ENCODE data around the gene KCNJ8.
"Not testable (repeated sequence)": the region's sequence is repeated elsewhere in the genome, so short reads cannot be mapped to it uniquely, and the experiment has no call there.

The KCNJ8 gene

DNA sequence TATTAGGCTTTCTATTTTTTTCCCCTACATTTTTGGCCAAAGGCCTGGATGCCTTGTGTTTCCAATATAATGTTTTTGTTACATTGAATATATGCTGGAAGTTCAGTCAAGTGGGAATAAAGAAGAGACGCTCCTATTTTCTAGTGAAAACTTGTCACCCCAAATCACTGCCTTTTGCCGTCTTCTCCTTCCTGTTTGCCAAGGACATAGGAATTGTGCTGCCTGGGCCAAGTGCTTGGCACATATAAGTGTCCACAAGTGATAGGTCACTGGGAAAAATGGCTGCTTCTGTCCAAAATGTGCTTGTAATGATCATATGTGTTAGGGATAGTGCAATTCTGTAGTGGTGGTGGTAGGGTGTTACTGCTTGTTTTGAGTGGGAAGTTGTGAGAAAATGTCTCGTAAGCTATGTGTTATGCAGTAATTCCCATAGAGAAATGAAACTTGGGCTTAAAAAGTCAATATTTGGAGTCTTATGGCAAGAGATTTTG is 11.6 kb upstream of the KCNJ8 start:
- DNase-seq (ENCODE audit: low read depth, low spot score) = no peak

- not testable (repeated sequence) for DNase-seq (ENCODE audit: low read depth, low spot score)
Observed at GRCh38 chr12:21782723-21783122, 8.2 kb upstream of the KCNJ8 start.

GRCh38 chr12:21780786-21781185 is 6.3 kb upstream of the KCNJ8 start:
- DNase-seq (ENCODE audit: low read depth, low spot score) = no peak

DNA sequence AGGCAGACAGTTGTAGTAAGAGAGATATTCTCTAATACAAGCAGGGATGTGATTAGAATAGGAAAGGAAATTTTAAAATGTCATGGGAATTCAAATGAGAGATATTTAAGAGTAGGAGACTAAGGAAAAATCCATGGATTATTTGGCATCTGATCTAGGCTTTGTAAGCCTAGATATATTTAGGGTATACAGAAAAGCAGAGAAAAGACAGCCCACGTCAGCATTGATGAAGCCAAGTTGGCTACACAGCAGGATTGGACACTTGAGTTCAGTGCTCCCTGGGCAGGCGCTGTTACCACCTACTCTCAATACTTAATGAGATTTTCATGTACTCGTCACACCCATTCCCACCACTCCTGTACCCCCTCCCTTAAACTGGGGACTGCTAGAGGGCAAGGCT is 1.7 kb upstream of the KCNJ8 start:
- DNase-seq (ENCODE audit: low read depth, low spot score) = no peak

- DNase-seq (ENCODE audit: low read depth, low spot score) = no peak
Observed at GRCh38 chr12:21775133-21775820, 771 bp upstream of the KCNJ8 start.

- no peak for DNase-seq (ENCODE audit: low read depth, low spot score)
Observed at GRCh38 chr12:21773806-21774205, 700 bp downstream of the KCNJ8 start.

GRCh38 chr12:21773263-21773741 is 1.2 kb downstream of the KCNJ8 start:
- peak; percentile 64 for DNase-seq (ENCODE audit: low read depth, low spot score)

- DNase-seq (ENCODE audit: low read depth, low spot score) = no peak
Observed at GRCh38 chr12:21771311-21771710, 3.2 kb downstream of the KCNJ8 start.

DNA sequence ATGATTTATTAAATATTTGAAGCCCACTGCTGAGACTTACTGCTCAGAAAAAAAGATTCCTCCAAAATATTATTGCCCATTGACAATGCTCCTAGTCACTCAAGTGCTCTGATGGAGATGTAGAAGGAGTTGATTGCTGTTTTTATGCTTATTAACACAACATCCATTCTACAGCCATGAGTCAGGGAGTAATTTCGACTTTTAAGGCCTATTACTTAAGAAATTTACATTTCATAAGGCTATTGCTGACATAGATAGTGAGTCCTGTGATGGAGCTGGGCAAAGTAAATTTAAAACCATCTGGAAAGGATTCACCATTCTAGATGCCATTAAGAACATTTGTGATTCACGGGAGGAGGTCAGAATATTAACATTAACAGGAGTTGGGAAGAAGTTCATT is 5.2 kb downstream of the KCNJ8 start:
- no peak for DNase-seq (ENCODE audit: low read depth, low spot score)

- no peak for DNase-seq (ENCODE audit: low read depth, low spot score)
Observed at GRCh38 chr12:21766403-21766802, 8.1 kb downstream of the KCNJ8 start.

- DNase-seq (ENCODE audit: low read depth, low spot score) = no peak
Observed at GRCh38 chr12:21764950-21765349, 9.6 kb downstream of the KCNJ8 start.

DNA sequence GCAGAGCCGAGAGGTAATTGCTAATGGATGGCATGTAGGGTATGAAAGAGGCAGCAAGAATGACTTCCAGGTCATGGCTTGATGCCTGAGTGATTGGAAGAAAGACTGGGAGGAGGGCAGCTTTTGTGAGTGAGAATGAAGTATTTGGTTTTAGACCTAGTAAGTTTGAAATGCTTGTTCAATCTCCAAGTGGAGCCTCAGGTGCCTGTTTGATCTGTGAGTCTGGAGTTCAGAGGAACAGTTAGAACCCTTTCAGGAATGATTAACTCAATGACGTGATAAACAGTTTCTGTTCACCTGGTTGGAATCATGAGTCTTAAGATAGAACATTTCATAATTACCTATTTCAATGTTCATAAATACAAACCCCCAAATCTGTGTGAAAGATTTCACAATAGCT is 10.4 kb downstream of the KCNJ8 start:
- no peak for DNase-seq (ENCODE audit: low read depth, low spot score)

DNA sequence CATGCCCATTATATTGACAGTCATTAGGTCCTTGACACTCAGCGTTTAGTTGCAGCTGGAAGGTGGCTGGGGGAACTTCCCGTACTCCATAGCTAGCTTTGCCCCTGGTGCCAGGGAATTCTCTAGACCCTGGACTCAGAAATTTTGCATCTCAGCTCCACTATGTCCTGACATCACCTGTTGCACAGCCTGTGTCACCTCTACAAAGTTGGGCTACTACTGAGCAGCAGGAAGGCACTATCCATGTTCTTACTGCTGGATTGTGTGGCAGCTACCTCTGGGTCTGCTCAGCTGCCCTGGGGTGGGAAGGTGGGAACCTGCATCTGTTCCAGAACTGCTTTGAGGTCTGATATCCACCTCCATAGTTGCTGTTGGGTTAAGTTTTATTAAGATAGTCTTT is 11.0 kb downstream of the KCNJ8 start:
- DNase-seq (ENCODE audit: low read depth, low spot score) = no peak

- no peak for DNase-seq (ENCODE audit: low read depth, low spot score)
Observed at GRCh38 chr12:21759737-21760136, 14.8 kb downstream of the KCNJ8 start.

GRCh38 chr12:21757735-21758134 is 16.8 kb downstream of the KCNJ8 start:
- no peak for DNase-seq (ENCODE audit: low read depth, low spot score)

DNA sequence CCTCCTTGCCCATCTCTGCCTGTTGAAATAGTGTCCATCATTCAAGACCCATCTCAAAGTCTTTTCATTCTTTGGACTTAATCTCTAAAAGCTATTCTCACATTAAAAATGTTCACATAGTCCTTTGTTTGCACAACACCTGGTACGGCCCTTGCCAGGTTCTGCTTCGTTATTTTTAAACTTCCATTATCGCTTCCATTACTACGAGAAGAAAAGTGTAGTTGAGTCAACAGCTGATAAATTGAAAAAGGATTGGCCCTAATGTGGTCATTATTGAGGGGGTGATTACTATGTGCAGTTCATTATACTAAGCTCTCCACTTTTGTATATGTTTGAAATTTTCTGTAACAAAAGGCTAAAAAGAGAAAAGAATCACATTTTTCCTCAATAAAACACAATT is 17.8 kb downstream of the KCNJ8 start:
- DNase-seq (ENCODE audit: low read depth, low spot score) = no peak

- no peak for DNase-seq (ENCODE audit: low read depth, low spot score)
Observed at GRCh38 chr12:21751517-21751916, 23.0 kb downstream of the KCNJ8 start.

DNA sequence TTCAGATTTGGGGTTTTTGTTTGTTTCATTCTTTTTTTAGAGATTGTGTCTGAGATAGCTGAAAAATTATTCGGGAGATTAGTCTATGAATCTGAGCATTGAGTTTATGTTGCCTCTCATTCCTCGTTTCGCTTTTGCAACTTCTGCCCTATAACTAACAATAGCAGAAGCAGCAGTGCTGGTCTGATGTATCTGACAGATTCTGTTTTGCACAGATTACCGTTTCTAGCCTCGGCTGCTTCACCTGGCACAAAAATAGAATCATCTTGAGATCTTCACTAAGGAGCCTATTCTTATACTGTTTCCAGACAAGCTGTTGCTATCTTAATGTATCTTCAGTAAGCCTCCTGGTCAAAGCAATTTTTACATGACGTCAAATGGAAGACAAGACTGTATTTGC is 29.2 kb downstream of the KCNJ8 start:
- DNase-seq (ENCODE audit: low read depth, low spot score) = no peak

- DNase-seq (ENCODE audit: low read depth, low spot score) = no peak
Observed at GRCh38 chr12:21731144-21731543, 43.4 kb downstream of the KCNJ8 start.

- no peak for DNase-seq (ENCODE audit: low read depth, low spot score)
Observed at GRCh38 chr12:21725731-21726130, 48.8 kb downstream of the KCNJ8 start.

GRCh38 chr12:21718944-21719650 is 55.4 kb downstream of the KCNJ8 start:
- no peak for DNase-seq (ENCODE audit: low read depth, low spot score)

DNA sequence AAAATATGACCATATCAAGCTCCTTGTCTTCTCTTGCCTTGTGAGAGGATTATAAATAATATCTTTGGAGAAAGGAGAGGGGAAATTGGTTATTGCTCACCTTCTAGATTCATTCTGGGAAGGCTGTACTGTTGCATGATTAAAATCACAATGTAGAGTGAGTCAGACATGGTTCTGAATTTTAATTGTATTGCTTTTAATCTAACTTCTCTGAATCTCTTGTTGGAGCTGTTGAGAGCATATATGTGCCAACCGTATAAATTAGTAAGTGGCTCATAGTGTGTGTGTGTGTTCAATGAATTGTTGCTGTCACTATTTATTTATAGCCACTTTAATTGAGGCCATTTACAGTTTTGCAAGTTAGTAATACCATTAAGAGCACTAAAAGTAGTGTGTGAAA is 56.1 kb downstream of the KCNJ8 start:
- DNase-seq (ENCODE audit: low read depth, low spot score) = no peak

- DNase-seq (ENCODE audit: low read depth, low spot score) = no peak
Observed at GRCh38 chr12:21717767-21718166, 56.7 kb downstream of the KCNJ8 start.

Data from iPS DF 19.7 (cell line).